Measurements from ENCODE around the gene PALD1. TPM values are rescaled to one million over a fixed set of nuclear protein-coding genes. Genes with fewer than 3 reads are reported as not detected.
A peak's percentile ranks its signal among the peaks of the same experiment; 100 is the strongest.

The PALD1 gene
- total RNA-seq, 1 donor from 2014 or later, result 1.2 TPM

- H3K27me3 Mint-ChIP-seq, result peaks cover 62% of the 10 kb centered on the region
- no peak overlapping the region for H3K4me3 Mint-ChIP-seq (ENCODE audit: low read depth)
- H3K36me3 Mint-ChIP-seq (ENCODE audit: insufficient read depth), result no peaks in the 10 kb centered on the region
- no peaks in the 10 kb centered on the region for H3K4me1 Mint-ChIP-seq (ENCODE audit: low read depth)
- no peak for TF ChIP-seq CTCF (IDR thresholded peaks at IDR 0.05; ENCODE audit: unreplicated experiment)
- H3K27ac Mint-ChIP-seq, result no peak overlapping the region
- no peaks in the 10 kb centered on the region for H3K9me3 Mint-ChIP-seq (ENCODE audit: low read depth)
- no peak for DNase-seq (ENCODE audit: low spot score, unreplicated experiment)
Observed at GRCh38 chr10:70475661-70476060, 2.9 kb upstream of the PALD1 start.

DNA sequence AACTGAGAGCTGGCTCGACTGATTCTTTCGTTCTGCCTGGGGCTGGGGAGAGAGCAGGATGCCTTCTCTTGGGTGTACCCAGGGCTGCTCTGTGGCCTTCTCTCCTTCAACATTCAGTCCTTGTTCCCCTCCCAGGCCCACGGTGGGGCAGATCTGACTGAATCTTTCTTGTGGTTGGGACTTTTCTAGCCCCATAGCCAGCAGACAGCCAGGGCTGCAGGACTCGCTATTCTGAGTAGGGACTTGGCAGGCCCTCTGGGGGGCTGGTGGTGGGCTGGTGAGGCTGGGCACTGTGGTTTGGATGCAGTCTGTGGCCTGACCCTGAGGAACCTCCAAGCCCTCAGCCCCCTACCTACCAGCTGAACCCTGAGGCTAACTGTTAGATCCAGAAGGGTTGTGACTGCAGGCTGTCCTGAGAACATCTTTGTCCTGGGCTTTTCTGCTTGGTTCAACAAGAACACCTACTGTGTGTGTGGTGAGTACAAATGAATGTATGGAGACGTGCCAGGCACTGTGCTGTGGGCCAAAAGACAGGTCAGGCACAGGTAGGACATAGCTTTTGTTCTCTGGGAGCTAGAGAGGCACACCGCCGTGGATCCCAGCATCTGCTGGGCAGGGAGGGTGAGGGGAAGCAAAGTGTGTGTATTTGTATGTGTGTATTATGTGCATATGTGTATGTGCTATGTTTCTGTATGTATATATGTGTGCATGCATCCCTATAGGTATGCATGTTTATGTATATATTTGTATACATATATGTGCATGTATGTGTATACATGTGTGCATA, 2.1 kb upstream of the PALD1 start:
- H3K27me3 Mint-ChIP-seq, result peaks cover 65% of the 10 kb centered on the region
- H3K36me3 Mint-ChIP-seq (ENCODE audit: insufficient read depth), result no peaks in the 10 kb centered on the region
- DNase-seq (ENCODE audit: low spot score, unreplicated experiment), result no peak
- H3K9me3 Mint-ChIP-seq (ENCODE audit: low read depth), result no peaks in the 10 kb centered on the region
- H3K27ac Mint-ChIP-seq, result no peak overlapping the region
- no peaks in the 10 kb centered on the region for H3K4me1 Mint-ChIP-seq (ENCODE audit: low read depth)
- no peak for TF ChIP-seq CTCF (IDR thresholded peaks at IDR 0.05; ENCODE audit: unreplicated experiment)
- no peak overlapping the region for H3K4me3 Mint-ChIP-seq (ENCODE audit: low read depth)

GRCh38 chr10:70477661-70478162, 855 bp upstream of the PALD1 start:
- TF ChIP-seq CTCF (IDR thresholded peaks at IDR 0.05; ENCODE audit: unreplicated experiment), result no peak
- DNase-seq (ENCODE audit: low spot score, unreplicated experiment), result no peak
- Mint-ChIP-seq H3K4me3 (ENCODE audit: low read depth) (peak overlapping the region; percentile 73), H3K36me3 (ENCODE audit: insufficient read depth) (no peaks in the 10 kb centered on the region), H3K9me3 (ENCODE audit: low read depth) (no peaks in the 10 kb centered on the region), H3K4me1 (ENCODE audit: low read depth) (no peaks in the 10 kb centered on the region), H3K27me3 (peaks cover 70% of the 10 kb centered on the region), H3K27ac (peak overlapping the region; percentile 62)

- Mint-ChIP-seq H3K4me1 (ENCODE audit: low read depth) (no peaks in the 10 kb centered on the region), H3K36me3 (ENCODE audit: insufficient read depth) (no peaks in the 10 kb centered on the region), H3K4me3 (ENCODE audit: low read depth) (peak overlapping the region; percentile 64), H3K27ac (no peak overlapping the region), H3K27me3 (peaks cover 71% of the 10 kb centered on the region), H3K9me3 (ENCODE audit: low read depth) (no peaks in the 10 kb centered on the region)
- TF ChIP-seq CTCF (IDR thresholded peaks at IDR 0.05; ENCODE audit: unreplicated experiment), result peak; percentile 10
- DNase-seq (ENCODE audit: low spot score, unreplicated experiment), result no peak
Observed at GRCh38 chr10:70479165-70479581, 606 bp downstream of the PALD1 start.

DNA sequence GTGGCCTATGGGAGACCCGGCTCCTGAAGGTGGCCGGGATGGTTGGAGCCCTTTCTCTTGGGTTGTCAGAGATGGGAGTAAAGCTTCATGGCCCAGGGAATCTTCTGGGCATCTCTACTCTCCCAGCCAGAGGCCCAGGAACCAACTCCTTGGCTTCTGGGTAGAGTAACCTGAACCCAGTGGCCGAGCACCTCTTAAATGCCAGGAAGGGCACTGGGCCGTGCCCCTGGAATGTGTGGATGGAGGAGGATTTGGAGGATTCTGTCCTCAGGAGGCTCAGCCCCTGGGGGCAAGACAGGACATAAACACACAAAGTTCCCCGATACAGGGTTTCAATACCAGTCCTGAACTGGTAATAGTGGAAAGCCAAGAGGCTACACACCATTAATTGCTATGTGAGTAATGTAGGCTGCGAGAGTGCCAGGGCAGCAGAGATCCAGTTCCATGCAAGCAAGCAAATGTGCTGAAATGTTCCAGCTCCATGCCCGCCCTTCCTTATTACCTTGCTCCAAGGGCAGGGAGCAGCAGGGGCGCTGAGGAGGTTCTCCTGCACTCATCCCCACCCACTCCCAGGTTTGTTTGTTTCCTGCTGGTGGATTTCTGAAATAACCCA, 1.2 kb downstream of the PALD1 start:
- H3K9me3 Mint-ChIP-seq (ENCODE audit: low read depth), result no peaks in the 10 kb centered on the region
- H3K36me3 Mint-ChIP-seq (ENCODE audit: insufficient read depth), result no peaks in the 10 kb centered on the region
- no peaks in the 10 kb centered on the region for H3K4me1 Mint-ChIP-seq (ENCODE audit: low read depth)
- H3K27me3 Mint-ChIP-seq, result peaks cover 66% of the 10 kb centered on the region
- peak overlapping the region; percentile 64 for H3K4me3 Mint-ChIP-seq (ENCODE audit: low read depth)
- H3K27ac Mint-ChIP-seq, result no peak overlapping the region
- no peak for TF ChIP-seq CTCF (IDR thresholded peaks at IDR 0.05; ENCODE audit: unreplicated experiment)
- no peak for DNase-seq (ENCODE audit: low spot score, unreplicated experiment)
